PC-9 (cell line): ENCODE data around the gene REXO5.

Experiments
- EZH2 ChIP-seq: fragments of 200-600 bp; sonication (generic); IDR thresholded peaks from 2 replicates; pipeline ENCODE4 v1.8.0; 2017; ENCODE audit warnings: antibody characterized with exemption, low read depth
- TF ChIP-seq, protein P1 (sequence below): fragments of 200-600 bp; sonication (generic); conservative IDR thresholded peaks from 2 replicates; pipeline ENCODE4 v1.6.1; 2017; ENCODE audit warnings: mixed run types, antibody characterized with exemption, mild to moderate bottlenecking, moderate library complexity

DNA sequence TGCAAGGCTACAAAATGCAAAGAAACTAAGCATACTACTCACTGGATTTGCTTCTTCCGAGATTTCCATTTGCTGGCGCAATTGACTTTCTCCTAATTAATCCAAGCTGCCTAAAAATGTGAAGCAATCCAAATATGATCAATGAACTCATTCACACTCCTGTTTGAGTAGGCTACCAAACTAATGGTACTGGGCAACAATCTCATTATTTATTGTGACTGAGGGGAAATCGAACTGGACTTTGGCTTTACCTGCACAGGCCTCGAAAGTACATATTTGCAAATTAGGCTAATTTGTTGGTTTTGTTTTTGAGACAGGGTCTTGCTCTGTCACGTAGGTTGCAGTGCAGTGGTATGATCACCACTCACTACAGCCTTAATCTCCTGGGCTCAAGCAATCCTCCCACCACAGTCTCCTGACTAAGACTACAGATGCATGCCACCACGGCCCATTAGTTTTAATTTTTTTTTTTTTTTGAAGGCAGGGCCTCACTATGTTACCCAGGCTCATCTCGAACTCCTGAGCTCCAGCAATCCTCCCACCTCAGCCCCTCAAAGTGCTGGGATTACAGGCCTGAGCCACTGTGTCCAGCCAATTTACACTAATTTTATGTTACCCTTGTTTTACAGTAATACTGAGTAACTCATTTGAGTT lies 2.6 kb upstream of the REXO5 start:
- no peak for TF ChIP-seq EZH2
- TF ChIP-seq, protein P1, sequence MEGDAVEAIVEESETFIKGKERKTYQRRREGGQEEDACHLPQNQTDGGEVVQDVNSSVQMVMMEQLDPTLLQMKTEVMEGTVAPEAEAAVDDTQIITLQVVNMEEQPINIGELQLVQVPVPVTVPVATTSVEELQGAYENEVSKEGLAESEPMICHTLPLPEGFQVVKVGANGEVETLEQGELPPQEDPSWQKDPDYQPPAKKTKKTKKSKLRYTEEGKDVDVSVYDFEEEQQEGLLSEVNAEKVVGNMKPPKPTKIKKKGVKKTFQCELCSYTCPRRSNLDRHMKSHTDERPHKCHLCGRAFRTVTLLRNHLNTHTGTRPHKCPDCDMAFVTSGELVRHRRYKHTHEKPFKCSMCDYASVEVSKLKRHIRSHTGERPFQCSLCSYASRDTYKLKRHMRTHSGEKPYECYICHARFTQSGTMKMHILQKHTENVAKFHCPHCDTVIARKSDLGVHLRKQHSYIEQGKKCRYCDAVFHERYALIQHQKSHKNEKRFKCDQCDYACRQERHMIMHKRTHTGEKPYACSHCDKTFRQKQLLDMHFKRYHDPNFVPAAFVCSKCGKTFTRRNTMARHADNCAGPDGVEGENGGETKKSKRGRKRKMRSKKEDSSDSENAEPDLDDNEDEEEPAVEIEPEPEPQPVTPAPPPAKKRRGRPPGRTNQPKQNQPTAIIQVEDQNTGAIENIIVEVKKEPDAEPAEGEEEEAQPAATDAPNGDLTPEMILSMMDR: no peak
